Ascending aorta (tissue), 2 donors: Measurements from ENCODE around the gene WSCD2. TPM values are rescaled to one million over a fixed set of nuclear protein-coding genes. Genes with fewer than 3 reads are reported as not detected.

Experiments used
- DNase-seq, 2 donors: peaks; one replicate each; pipeline ENCODE4 v3.0.0-alpha.2; 2019; ENCODE audit warnings: low spot score in 2 of 2
- H3K27ac ChIP-seq, 2 donors: fragments of 200-600 bp; sonication (generic); one replicate each; pipeline ENCODE4 v1.5.1; 2016 to 2017; ENCODE audit warnings: mild to moderate bottlenecking in 1 of 2
- H3K27me3 ChIP-seq: fragments of 200-600 bp; sonication (generic); one replicate; pipeline ENCODE4 v1.5.1; 2017
- H3K36me3 ChIP-seq, 2 donors: fragments of 200-600 bp; sonication (generic); one replicate each; pipeline ENCODE4 v1.5.1; 2016
- H3K4me1 ChIP-seq, 2 donors: fragments of 200-600 bp; sonication (generic); one replicate each; pipeline ENCODE4 v1.5.1; 2016 to 2017; ENCODE audit warnings: mild to moderate bottlenecking in 1 of 2
- H3K4me3 ChIP-seq, 2 donors: fragments of 200-600 bp; sonication (generic); one replicate each; pipeline ENCODE4 v1.5.1; 2016 to 2017; ENCODE audit warnings: mild to moderate bottlenecking in 1 of 2
- H3K9me3 ChIP-seq, 2 donors: fragments of 200-600 bp; sonication (generic); one replicate each; pipeline ENCODE4 v1.5.1; 2016
- CTCF ChIP-seq, 3 experiments: fragments of 200-600 bp in 2 of 3; fragments of 450-650 bp in 1 of 3; sonication (generic) in 2 of 3; IDR thresholded peaks; one replicate each; pipeline ENCODE4 v1.5.1; 2016 to 2019; ENCODE audit warnings: antibody characterized with exemption in 3 of 3, mild to moderate bottlenecking in 1 of 3, moderate library complexity in 1 of 3
- intact Hi-C: fragments of 100-400 bp; cut with DNase I; formaldehyde crosslinking; loops from one replicate; pipeline ENCODE4 v1.15.1; 2023
- total RNA-seq: library from RNA; depleted of rRNA; stranded (reverse); fragments of >200 nt; gene quantifications from one replicate; pipeline ENCODE4 v1.1.0, GENCODE V29; 2016

Gene WSCD2
- total RNA-seq, 1 donor from 2014 or later = 3.5 TPM

- DNase-seq = no peak
These were observed 127.9 kb downstream of the WSCD2 start for GRCh38 chr12:108257004-108257403.

GRCh38 chr12:108257610-108258106 lies 128.6 kb downstream of the WSCD2 start:
- H3K27ac ChIP-seq = no peak overlapping the region
- no peaks in the 10 kb centered on the region for H3K27me3 ChIP-seq
- H3K4me3 ChIP-seq = no peak overlapping the region
- TF ChIP-seq CTCF (IDR thresholded peaks at IDR 0.05) = no peak
- intact Hi-C loops = no loop called here
- no peak for DNase-seq
- peaks cover 0 to 26% of the 10 kb centered on the region in 2 donors for H3K9me3 ChIP-seq
- no peaks in the 10 kb centered on the region for H3K4me1 ChIP-seq
- no peaks in the 10 kb centered on the region for H3K36me3 ChIP-seq

More at GRCh38 chr12:108257004-108257403, 127.9 kb downstream of the WSCD2 start:
- Histone ChIP-seq H3K4me3 (no peak overlapping the region), H3K9me3 (peaks cover 0 to 26% of the 10 kb centered on the region in 2 donors), H3K4me1 (no peaks in the 10 kb centered on the region), H3K27me3 (no peaks in the 10 kb centered on the region), H3K36me3 (no peaks in the 10 kb centered on the region), H3K27ac (no peak overlapping the region)
- intact Hi-C loops = no loop called here
- TF ChIP-seq CTCF (IDR thresholded peaks at IDR 0.05) = no peak

- DNase-seq = no peak
- Histone ChIP-seq H3K27ac (no peak overlapping the region), H3K9me3 (peaks cover 0 to 26% of the 10 kb centered on the region in 2 donors), H3K27me3 (no peaks in the 10 kb centered on the region), H3K4me3 (no peak overlapping the region), H3K4me1 (no peaks in the 10 kb centered on the region), H3K36me3 (no peaks in the 10 kb centered on the region)
- intact Hi-C loops = no loop called here
- no peak for TF ChIP-seq CTCF (IDR thresholded peaks at IDR 0.05)
These were observed 131.0 kb downstream of the WSCD2 start for GRCh38 chr12:108260039-108260438.

- peaks cover 0 to 26% of the 10 kb centered on the region in 2 donors for H3K9me3 ChIP-seq
- DNase-seq = no peak
- H3K36me3 ChIP-seq = no peaks in the 10 kb centered on the region
- H3K4me3 ChIP-seq = no peak overlapping the region
- no peaks in the 10 kb centered on the region for H3K4me1 ChIP-seq
- no peak overlapping the region for H3K27ac ChIP-seq
- intact Hi-C loops = no loop called here
- no peaks in the 10 kb centered on the region for H3K27me3 ChIP-seq
- TF ChIP-seq CTCF (IDR thresholded peaks at IDR 0.05) = no peak
These were observed 131.9 kb downstream of the WSCD2 start for GRCh38 chr12:108260969-108261368.

GRCh38 chr12:108265505-108265904 lies 136.4 kb downstream of the WSCD2 start:
- intact Hi-C loops = no loop called here
- no peak for TF ChIP-seq CTCF (IDR thresholded peaks at IDR 0.05)
- no peak for DNase-seq
- no peak overlapping the region for H3K27ac ChIP-seq
- no peaks in the 10 kb centered on the region for H3K4me1 ChIP-seq
- H3K36me3 ChIP-seq = no peaks in the 10 kb centered on the region
- H3K4me3 ChIP-seq = no peak overlapping the region
- H3K27me3 ChIP-seq = no peaks in the 10 kb centered on the region
- peaks cover 0 to 13% of the 10 kb centered on the region in 2 donors for H3K9me3 ChIP-seq

DNA sequence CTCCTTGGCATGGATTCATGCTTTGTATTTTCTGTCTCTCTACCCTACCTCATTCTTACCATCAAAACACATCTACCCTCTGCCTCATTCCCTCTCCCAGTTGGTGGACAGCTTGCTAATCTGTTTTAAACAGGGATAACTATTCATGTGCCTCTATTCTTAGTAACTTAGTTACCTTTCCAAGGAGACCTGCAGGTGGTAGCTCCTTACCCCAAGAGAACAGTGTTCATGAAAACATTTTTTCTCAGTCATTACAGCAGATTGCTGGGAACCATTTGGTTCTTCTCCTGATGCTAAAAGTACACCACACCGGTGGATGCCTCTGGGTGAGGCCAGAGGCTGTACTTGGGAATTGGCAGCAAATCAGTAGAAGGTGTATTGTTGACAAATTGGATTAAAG lies 137.0 kb downstream of the WSCD2 start:
- H3K27me3 ChIP-seq = no peaks in the 10 kb centered on the region
- H3K27ac ChIP-seq = no peak overlapping the region
- TF ChIP-seq CTCF (IDR thresholded peaks at IDR 0.05) = no peak
- intact Hi-C loops = no loop called here
- H3K4me3 ChIP-seq = no peak overlapping the region
- DNase-seq = no peak
- H3K4me1 ChIP-seq = no peaks in the 10 kb centered on the region
- H3K9me3 ChIP-seq = peaks cover 0 to 7% of the 10 kb centered on the region in 2 donors
- no peaks in the 10 kb centered on the region for H3K36me3 ChIP-seq
